K562 (cell line): ENCODE results near the gene SLC38A1. TPM values are rescaled to one million over a fixed set of nuclear protein-coding genes. Genes with fewer than 3 reads are reported as not detected.

ENCODE experiments used
- ATAC-seq: fragments of 200-7000 bp; cut with Tn5 transposase; 3 replicates; pipeline ENCODE4 v1.9.1; 2020; ENCODE audit warnings: moderate library complexity
- BruUV-seq: library from RNA; stranded (reverse); fragments of 400-500 nt; replicated peaks from 2 replicates; lab custom pipeline; 2021; lab: Mats Ljungman, UMichigan
- CTCF ChIA-PET: fragments of 300-600 bp; formaldehyde crosslinking; extraction: SDS; loops from one replicate; lab custom pipeline; 2021; ENCODE audit warnings: low intra/inter-chr PET ratio; lab: Yijun Ruan, JAX
- POLR2A ChIA-PET: fragments of 300-600, 350-650 bp; sonication (Branson Sonifier 250); formaldehyde crosslinking; extraction: SDS; loops from one replicate; lab custom pipeline; 2021; ENCODE audit warnings: antibody characterized with exemption, inconsistent platforms; lab: Yijun Ruan, JAX
- DNase-seq, 4 experiments: peaks; one replicate each; pipeline versions ENCODE4 v3.0.0 to v3.0.0-alpha.2; 2011 to 2018; ENCODE audit warnings: low spot score in 3 of 4, mixed read lengths in 3 of 4; ENCODE audit errors: extremely low read depth in 1 of 4
- FAIRE-seq: peaks from 2 replicates; lab custom pipeline; 2011; peaks lifted over from hg19 to GRCh38; lab: Jason Lieb, UNC
- H2AFZ ChIP-seq: 2 replicates; pipeline ENCODE4 v1.6.0; 2011; ENCODE audit warnings: low read depth, low read length, control low read depth, inconsistent platforms
- H3K27ac ChIP-seq: fragments of 200-600 bp; 3 replicates; pipeline ENCODE4 v1.8.0; 2011; ENCODE audit warnings: low read depth, mild to moderate bottlenecking, control low read depth, inconsistent platforms, low read length, moderate library complexity, mixed read lengths; ENCODE audit errors: extremely low read depth
- H3K27me3 ChIP-seq, 2 experiments: fragments of 300-600 bp in 1 of 2; 2 replicates in 1 of 2; 3 replicates in 1 of 2; pipeline versions ENCODE4 v1.6.0 to v1.8.0; 2011; ENCODE audit warnings: inconsistent platforms in 2 of 2, low read length in 2 of 2, mild to moderate bottlenecking in 1 of 2, mixed read lengths in 1 of 2, moderate library complexity in 1 of 2; ENCODE audit not compliant: control insufficient read depth in 2 of 2, insufficient read depth in 2 of 2
- H3K36me3 ChIP-seq: fragments of 300-600 bp; 3 replicates; pipeline ENCODE4 v1.8.0; 2011; ENCODE audit warnings: mild to moderate bottlenecking, low read length, inconsistent platforms; ENCODE audit not compliant: control insufficient read depth, insufficient read depth
- H3K4me1 ChIP-seq, 2 experiments: fragments of 200-600 bp in 1 of 2; replicated peaks in 1 of 2; 2 replicates in 1 of 2; 3 replicates in 1 of 2; pipeline versions ENCODE4 v1.5.1 to v1.8.0; 2011; ENCODE audit warnings: inconsistent platforms in 2 of 2, low read length in 2 of 2, mild to moderate bottlenecking in 1 of 2, mixed read lengths in 1 of 2, moderate library complexity in 1 of 2; ENCODE audit not compliant: control insufficient read depth in 2 of 2, insufficient read depth in 2 of 2
- H3K4me2 ChIP-seq: 2 replicates; pipeline ENCODE4 v1.6.1; 2011; ENCODE audit warnings: low read length, control low read depth, inconsistent platforms, mixed read lengths; ENCODE audit not compliant: insufficient read depth
- H3K4me3 ChIP-seq: fragments of 200-600 bp; sonication (generic), shearing (Covaris generic); 2 replicates; pipeline ENCODE4 v1.5.1; 2016; ENCODE audit warnings: control low read depth, inconsistent platforms
- H3K79me2 ChIP-seq: fragments of 200-600 bp; 3 replicates; pipeline ENCODE4 v1.8.0; 2011; ENCODE audit warnings: low read length, inconsistent platforms; ENCODE audit not compliant: control insufficient read depth, insufficient read depth
- H3K9ac ChIP-seq, 2 experiments: 2 replicates each; pipeline versions ENCODE4 v1.6.0 to v1.6.1; 2011; ENCODE audit warnings: low read depth in 2 of 2, low read length in 2 of 2, control low read depth in 1 of 2, inconsistent platforms in 1 of 2, mild to moderate bottlenecking in 1 of 2, mixed read lengths in 1 of 2; ENCODE audit not compliant: insufficient read depth in 1 of 2
- H3K9me1 ChIP-seq: one replicate; pipeline ENCODE4 v1.6.0; 2011; ENCODE audit warnings: inconsistent platforms, mild to moderate bottlenecking, low read length, moderate library complexity; ENCODE audit not compliant: control insufficient read depth, insufficient read depth
- H3K9me3 ChIP-seq: replicated peaks from 2 replicates; pipeline ENCODE4 v1.5.1; 2011; ENCODE audit warnings: low read depth, low read length, inconsistent platforms; ENCODE audit not compliant: control insufficient read depth, insufficient read depth
- H4K20me1 ChIP-seq: replicated peaks from 2 replicates; pipeline ENCODE4 v1.6.1; 2011; ENCODE audit warnings: low read length, inconsistent platforms, mixed read lengths; ENCODE audit not compliant: control insufficient read depth, insufficient read depth
- C11orf30 ChIP-seq: fragments of 450-650 bp; IDR thresholded peaks from 2 replicates; pipeline ENCODE4 v1.6.1; 2016; ENCODE audit warnings: low read depth, mild to moderate bottlenecking
- MAFG ChIP-seq: fragments of 450-650 bp; conservative IDR thresholded peaks from 2 replicates; pipeline ENCODE4 v1.6.1; 2016; ENCODE audit warnings: missing genetic modification characterization, missing compliant biosample characterization
- RBFOX2 ChIP-seq: fragments of 200-400 bp; formaldehyde crosslinking; IDR thresholded peaks from 2 replicates; pipeline ENCODE4 v1.6.1; 2017; ENCODE audit warnings: low read depth, mild to moderate bottlenecking, low read length, moderate library complexity
- SUPT5H ChIP-seq: fragments of 450-650 bp; IDR thresholded peaks from 2 replicates; pipeline ENCODE4 v1.6.1; 2016
- TARDBP ChIP-seq: fragments of 450-650 bp; IDR thresholded peaks from 2 replicates; pipeline ENCODE4 v1.6.1; 2016
- TEAD2 ChIP-seq: fragments of 450-650 bp; IDR thresholded peaks from 2 replicates; pipeline ENCODE4 v1.6.1; 2016; ENCODE audit warnings: missing genetic modification characterization, control low read depth, missing compliant biosample characterization
- ZBTB2 ChIP-seq: fragments of 450-650 bp; IDR thresholded peaks from 2 replicates; pipeline ENCODE4 v1.6.1; 2016; ENCODE audit warnings: antibody characterized with exemption
- ZNF277 ChIP-seq: fragments of 250-450 bp; sonication (Bioruptor Pico); IDR thresholded peaks from 2 replicates; pipeline ENCODE4 v1.8.0; 2022; ENCODE audit warnings: inconsistent platforms, mild to moderate bottlenecking, moderate library complexity, borderline replicate concordance
- WGBS: fragments of 100-300 bp; shearing (Covaris generic); methylation state at CpG from one replicate; pipeline ENCODE4 v1.1.6; 2016; ENCODE audit warnings: low coverage, mixed read lengths; ENCODE audit not compliant: insufficient coverage; ENCODE audit errors: missing lambda C conversion rate; 5-methylcytosine and 5-hydroxymethylcytosine counted together
- in situ Hi-C: fragments of 300-500 bp; cut with MboI; formaldehyde crosslinking; loops from 4 replicates; pipeline ENCODE4 v1.15.0; 2018; ENCODE audit warnings: inconsistent platforms, mixed read lengths
- intact Hi-C: fragments of 100-400 bp; cut with micrococcal nuclease; formaldehyde crosslinking; loops from 2 replicates; pipeline ENCODE4 v1.14.2; 2022
- polyA plus RNA-seq, 8 experiments: library from polyadenylated mRNA; depleted of rRNA in 4 of 8; stranded (reverse) in 5 of 8; unstranded in 3 of 8; fragments of >200 nt; fragmentation: Nextera tagmentation in 2 of 8; fragmentation: Illumina TruSeq in 1 of 8; extraction: Ambion mirVana in 2 of 8; extraction: Trizol in 1 of 8; gene quantifications; 2 replicates each; pipeline versions ENCODE4 v1.2.1 to v1.2.3, GENCODE V29; 2011 to 2014; ENCODE audit warnings: inconsistent platforms in 1 of 8, missing spikeins in 1 of 8
- total RNA-seq, 7 experiments: library from RNA; depleted of rRNA in 6 of 7; stranded (reverse); fragments of >200 nt in 6 of 7; fragmentation: Illumina TruSeq in 2 of 7; extraction: Trizol in 2 of 7; gene quantifications; 2 replicates each; pipeline versions ENCODE4 v1.2.1 to v1.2.3, GENCODE V29; 2011 to 2021; ENCODE audit warnings: low replicate concordance in 1 of 7
- TF ChIP-seq, protein P1 (sequence below), 3 experiments: IDR thresholded peaks in 2 of 3; conservative IDR thresholded peaks in 1 of 3; 2 replicates each; pipeline ENCODE4 v1.5.1; 2011 to 2012; ENCODE audit warnings: low read length in 3 of 3, mild to moderate bottlenecking in 3 of 3, control low read depth in 2 of 3, improper control_type of control experiment in 1 of 3, inconsistent platforms in 1 of 3, low read depth in 1 of 3, mixed read lengths in 1 of 3, moderate library complexity in 1 of 3; ENCODE audit not compliant: insufficient read depth in 2 of 3

SLC38A1 gene
- total and polyA plus RNA-seq, 9 of the 15 experiments (the other 6 are each of a cell fraction or from before 2014, with no cell fraction given) = 51.9 to 112 (median 75.0) TPM

DNA sequence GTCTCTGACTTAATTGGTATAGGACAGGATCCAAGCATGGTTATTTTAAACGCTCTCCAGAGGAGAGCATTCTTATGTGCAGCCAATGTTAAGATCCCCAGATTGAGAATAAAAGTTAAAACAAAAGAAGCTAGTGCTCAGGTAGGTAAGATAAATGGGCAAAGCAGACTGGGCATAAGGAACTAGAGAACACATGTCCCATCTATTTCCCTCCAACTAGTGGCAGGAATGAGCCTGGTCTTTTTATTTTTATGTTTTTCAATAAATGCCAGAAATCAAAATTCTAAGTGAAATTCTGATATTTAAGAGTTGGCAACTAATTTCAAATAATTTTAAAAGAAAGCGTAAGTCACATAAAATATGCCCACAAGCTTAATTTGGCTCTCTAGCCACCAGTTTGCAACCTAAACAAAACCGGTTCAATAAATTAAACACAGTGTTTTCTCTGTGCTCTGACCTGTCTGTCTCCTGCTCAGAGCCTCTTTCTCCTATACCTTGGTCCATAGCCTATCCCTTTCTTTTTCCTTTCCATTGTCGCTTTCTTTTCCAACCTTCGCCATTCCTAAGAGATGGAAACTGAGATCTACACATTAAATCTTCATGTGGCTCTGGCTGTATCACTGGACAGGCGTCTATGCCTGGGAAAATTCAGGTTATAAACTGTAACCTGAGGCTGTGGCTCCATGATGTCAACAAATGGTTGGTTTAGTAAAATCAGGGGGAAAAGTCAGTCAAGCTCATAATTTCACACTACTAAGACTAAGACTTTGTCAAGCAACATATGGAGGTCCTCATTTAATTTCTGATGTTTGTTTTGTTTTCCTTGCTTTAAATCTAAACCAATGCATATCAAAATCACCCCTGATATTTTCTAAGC, 5.5 kb downstream of the SLC38A1 start:
- DNase-seq = no peak
- no peak for FAIRE-seq
- Histone ChIP-seq H3K9ac (no peak overlapping the region), H3K4me2 (0 out of 2 replicates have a peak overlapping the region, but pooled peaks have one; percentile 1), H3K27ac (no peak overlapping the region)
- intact Hi-C loops = loop anchor here (10.0 kb wide), 1 partner anchor 291 kb away; no protein-coding TSS in a partner anchor
- ATAC-seq = no peak
- WGBS = 76% methylated on average over 6 of the region's 6 CpGs
- no TSS peak for BruUV-seq
- TF ChIP-seq ZBTB2 (no peak), C11orf30 (no peak), ZNF277 (CRISPR knock-in tag) (no peak), SUPT5H (no peak), MAFG (tag) (no peak), RBFOX2 (0 out of 2 replicates have a peak, but pooled peaks have one; percentile 40), TARDBP (no peak), TEAD2 (tag) (peak; percentile 55; the same call in 1 of the 2 replicates)
- TF ChIP-seq, protein P1, sequence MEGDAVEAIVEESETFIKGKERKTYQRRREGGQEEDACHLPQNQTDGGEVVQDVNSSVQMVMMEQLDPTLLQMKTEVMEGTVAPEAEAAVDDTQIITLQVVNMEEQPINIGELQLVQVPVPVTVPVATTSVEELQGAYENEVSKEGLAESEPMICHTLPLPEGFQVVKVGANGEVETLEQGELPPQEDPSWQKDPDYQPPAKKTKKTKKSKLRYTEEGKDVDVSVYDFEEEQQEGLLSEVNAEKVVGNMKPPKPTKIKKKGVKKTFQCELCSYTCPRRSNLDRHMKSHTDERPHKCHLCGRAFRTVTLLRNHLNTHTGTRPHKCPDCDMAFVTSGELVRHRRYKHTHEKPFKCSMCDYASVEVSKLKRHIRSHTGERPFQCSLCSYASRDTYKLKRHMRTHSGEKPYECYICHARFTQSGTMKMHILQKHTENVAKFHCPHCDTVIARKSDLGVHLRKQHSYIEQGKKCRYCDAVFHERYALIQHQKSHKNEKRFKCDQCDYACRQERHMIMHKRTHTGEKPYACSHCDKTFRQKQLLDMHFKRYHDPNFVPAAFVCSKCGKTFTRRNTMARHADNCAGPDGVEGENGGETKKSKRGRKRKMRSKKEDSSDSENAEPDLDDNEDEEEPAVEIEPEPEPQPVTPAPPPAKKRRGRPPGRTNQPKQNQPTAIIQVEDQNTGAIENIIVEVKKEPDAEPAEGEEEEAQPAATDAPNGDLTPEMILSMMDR (IDR thresholded peaks at IDR 0.05 in 2 of 3, conservative IDR thresholded peaks at IDR 0.05 in 1 of 3; ENCODE audit: insufficient read depth in 2 of 3, low read depth in 1 of 3, low read length in 3 of 3) = peak in 1 of 3 experiments; percentile 11; a peak in 1 of 6 replicates
- TF ChIP-seq, all 486 proteins: peak for 3
- in situ Hi-C loops = no loop called here
- POLR2A ChIA-PET = interaction anchor here (0.6 to 2.1 kb wide), 4 partner anchors 7 to 1115 kb away, joined by 3 to 4 read pairs (median 3); no protein-coding TSS in a partner anchor
- H3K9me3 ChIP-seq = no peaks in the 10 kb centered on the region
- no peak overlapping the region for H2AFZ ChIP-seq
- H3K9me1 ChIP-seq = peaks cover 4% of the 10 kb centered on the region
- CTCF ChIA-PET = no interaction called here
- peaks cover 100% of the 10 kb centered on the region for H3K79me2 ChIP-seq
- no peaks in the 10 kb centered on the region for H3K27me3 ChIP-seq
- H3K4me3 ChIP-seq = no peak overlapping the region
- peaks cover 32% of the 10 kb centered on the region; the same call in 2 of the 3 replicates for H3K36me3 ChIP-seq
- H3K4me1 ChIP-seq = peaks cover 20 to 47% of the 10 kb centered on the region in 2 experiments
- peaks cover 34% of the 10 kb centered on the region for H4K20me1 ChIP-seq
